ENCODE measurements around the gene KLHL18. TPM values are rescaled to one million over a fixed set of nuclear protein-coding genes. Genes with fewer than 3 reads are reported as not detected.
"Not testable (repeated sequence)": the region's sequence is repeated elsewhere in the genome, so short reads cannot be mapped to it uniquely, and the experiment has no call there.

Gene KLHL18
- total RNA-seq, 1 donor from 2014 or later: 30.2 TPM

DNA sequence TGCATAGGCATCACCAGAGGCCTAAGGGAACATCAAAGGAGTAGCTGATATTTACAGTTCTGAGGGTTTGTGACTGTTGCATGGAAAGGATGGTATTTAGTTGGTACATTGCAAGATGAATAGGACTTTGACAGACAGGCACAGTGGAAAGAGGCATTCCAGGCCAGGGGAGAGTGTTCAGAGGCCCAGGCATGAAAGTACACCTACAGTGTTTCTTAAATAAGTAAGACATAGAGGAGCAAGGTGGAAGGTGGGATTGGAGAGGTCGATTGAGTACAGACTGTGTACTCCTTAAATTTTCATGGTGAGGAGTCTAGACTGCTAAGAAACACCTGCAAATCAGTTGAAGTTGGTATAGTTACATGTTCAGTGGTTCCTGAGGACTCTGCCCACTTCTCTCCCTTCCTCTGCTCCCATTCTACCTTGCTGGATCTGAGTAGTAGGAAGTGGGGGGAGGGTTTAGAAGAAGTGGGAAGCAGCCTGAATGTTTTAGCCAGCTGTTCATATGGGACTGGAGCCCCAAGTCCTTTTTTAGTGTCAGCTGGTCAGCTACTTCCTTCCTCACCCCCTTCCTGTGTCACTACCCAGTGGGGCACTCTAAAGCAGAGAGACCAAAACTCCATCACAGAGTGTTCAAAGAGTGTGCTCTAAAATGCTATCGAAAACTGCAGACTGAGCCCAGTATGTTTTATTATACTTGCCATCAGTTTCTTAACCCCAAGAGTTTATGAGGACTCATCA, 14.0 kb downstream of the KLHL18 start:
- ATAC-seq: no peak
- intact Hi-C loops (cut with DNase I): no loop called here
- H3K4me1 ChIP-seq: peaks cover 13% of the 10 kb centered on the region
- H3K4me3 ChIP-seq: no peak overlapping the region
- no peaks in the 10 kb centered on the region for H3K9me3 ChIP-seq
- DNase-seq: no peak
- TF ChIP-seq, protein P1, sequence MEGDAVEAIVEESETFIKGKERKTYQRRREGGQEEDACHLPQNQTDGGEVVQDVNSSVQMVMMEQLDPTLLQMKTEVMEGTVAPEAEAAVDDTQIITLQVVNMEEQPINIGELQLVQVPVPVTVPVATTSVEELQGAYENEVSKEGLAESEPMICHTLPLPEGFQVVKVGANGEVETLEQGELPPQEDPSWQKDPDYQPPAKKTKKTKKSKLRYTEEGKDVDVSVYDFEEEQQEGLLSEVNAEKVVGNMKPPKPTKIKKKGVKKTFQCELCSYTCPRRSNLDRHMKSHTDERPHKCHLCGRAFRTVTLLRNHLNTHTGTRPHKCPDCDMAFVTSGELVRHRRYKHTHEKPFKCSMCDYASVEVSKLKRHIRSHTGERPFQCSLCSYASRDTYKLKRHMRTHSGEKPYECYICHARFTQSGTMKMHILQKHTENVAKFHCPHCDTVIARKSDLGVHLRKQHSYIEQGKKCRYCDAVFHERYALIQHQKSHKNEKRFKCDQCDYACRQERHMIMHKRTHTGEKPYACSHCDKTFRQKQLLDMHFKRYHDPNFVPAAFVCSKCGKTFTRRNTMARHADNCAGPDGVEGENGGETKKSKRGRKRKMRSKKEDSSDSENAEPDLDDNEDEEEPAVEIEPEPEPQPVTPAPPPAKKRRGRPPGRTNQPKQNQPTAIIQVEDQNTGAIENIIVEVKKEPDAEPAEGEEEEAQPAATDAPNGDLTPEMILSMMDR (IDR thresholded peaks at IDR 0.05): no peak
- no peaks in the 10 kb centered on the region for H3K27me3 ChIP-seq (ENCODE audit: low read depth)
- H3K36me3 ChIP-seq: peaks cover 10% of the 10 kb centered on the region
- H3K27ac ChIP-seq: no peak overlapping the region

DNA sequence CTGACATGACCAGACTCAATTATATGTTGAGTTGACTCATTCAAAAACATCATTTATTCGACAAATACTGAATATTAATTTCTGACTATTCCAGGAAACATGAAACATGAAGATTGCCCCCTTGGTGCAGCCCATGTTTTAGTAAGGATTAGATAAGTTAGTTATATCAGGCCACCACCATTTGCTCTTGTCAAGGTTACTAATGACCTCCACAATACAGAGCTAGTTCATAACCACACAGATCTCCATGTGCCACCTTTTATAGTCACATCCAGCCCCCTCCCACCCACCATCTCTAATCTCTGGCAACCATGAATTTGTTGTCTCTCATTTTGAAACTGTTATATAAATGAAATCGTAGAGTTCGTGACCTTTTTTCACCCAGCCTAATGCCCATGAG, 15.7 kb downstream of the KLHL18 start:
- ATAC-seq (no peak), DNase-seq (no peak)
- intact Hi-C loops (cut with DNase I): no loop called here
- Histone ChIP-seq H3K4me3 (no peak overlapping the region), H3K27ac (no peak overlapping the region), H3K9me3 (no peaks in the 10 kb centered on the region), H3K4me1 (peaks cover 13% of the 10 kb centered on the region), H3K36me3 (peaks cover 27% of the 10 kb centered on the region), H3K27me3 (ENCODE audit: low read depth) (no peaks in the 10 kb centered on the region)
- TF ChIP-seq, protein P1 (IDR thresholded peaks at IDR 0.05): no peak

DNA sequence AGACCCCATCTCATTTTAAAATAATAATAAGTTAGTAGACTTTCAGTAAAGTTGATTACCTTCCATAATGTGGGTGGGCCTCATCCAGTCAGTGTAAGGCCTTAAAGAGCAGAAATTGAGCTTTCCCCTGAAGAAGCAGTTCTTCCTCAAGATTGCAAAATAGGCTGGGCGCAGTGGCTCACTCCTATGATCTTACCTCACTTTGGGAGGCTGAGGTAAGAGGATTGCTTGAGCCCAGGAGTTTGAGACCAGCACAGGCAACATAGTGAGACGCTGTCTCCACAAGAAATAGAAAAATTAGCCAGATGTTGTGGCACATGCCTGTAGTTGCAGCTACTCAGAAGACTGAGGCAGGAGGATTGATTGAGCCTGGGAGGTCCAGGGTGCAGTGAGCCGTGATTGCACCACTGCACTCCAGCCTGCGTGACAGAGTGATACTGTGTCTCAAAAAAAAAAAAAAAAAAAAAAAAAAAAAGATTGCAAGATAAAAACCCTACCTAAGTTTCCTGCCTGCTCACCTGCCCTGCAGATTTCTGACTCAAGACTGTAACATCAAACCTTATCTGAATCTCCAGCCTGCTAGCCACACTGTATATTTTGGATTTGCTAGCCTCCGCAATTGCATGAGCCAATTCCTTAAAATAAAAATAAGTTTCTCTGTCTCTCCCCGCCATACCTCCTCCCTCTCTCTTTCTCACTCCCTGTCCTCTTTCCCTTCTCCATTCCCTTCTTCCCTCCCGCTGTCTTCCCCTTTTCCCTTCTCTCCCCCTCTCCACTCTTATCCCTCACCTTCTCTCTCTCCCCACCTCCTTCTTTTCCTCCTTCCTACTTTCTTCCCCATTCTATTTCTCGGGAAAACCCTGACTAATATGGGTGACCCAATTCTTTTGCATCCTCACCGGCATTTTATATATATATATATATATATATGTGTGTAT, 16.9 kb downstream of the KLHL18 start:
- Histone ChIP-seq H3K9me3 (no peaks in the 10 kb centered on the region), H3K36me3 (peaks cover 28% of the 10 kb centered on the region), H3K27ac (no peak overlapping the region), H3K4me1 (peaks cover 13% of the 10 kb centered on the region), H3K27me3 (ENCODE audit: low read depth) (no peaks in the 10 kb centered on the region), H3K4me3 (no peak overlapping the region)
- ATAC-seq (no peak), DNase-seq (no peak)
- intact Hi-C loops (cut with DNase I): no loop called here
- TF ChIP-seq, protein P1 (IDR thresholded peaks at IDR 0.05): no peak

DNA sequence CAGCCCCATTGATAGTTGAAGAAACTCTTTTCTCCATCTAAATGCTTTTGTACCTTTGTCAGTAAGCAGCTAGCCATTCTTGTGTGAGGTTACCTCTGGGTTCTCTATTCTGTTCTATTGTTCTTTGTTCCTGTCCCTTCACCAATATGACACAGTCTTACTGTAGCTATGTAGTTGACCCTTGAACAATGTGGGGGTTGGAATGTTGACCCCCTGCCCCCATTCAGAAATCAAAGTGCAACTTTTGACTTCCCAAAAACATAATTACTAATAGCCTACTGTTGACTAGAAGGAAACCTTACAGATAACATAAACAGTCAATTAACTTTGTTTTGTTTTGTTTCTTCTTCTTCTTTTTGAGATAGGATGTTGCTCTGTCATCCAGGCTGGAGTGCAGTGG, 18.7 kb downstream of the KLHL18 start:
- Histone ChIP-seq H3K9me3 (no peaks in the 10 kb centered on the region), H3K36me3 (peaks cover 28% of the 10 kb centered on the region), H3K27me3 (ENCODE audit: low read depth) (no peaks in the 10 kb centered on the region), H3K4me3 (no peak overlapping the region), H3K27ac (no peak overlapping the region), H3K4me1 (peaks cover 7% of the 10 kb centered on the region)
- TF ChIP-seq, protein P1 (IDR thresholded peaks at IDR 0.05): no peak
- ATAC-seq (no peak), DNase-seq (no peak)
- intact Hi-C loops (cut with DNase I): no loop called here

DNA sequence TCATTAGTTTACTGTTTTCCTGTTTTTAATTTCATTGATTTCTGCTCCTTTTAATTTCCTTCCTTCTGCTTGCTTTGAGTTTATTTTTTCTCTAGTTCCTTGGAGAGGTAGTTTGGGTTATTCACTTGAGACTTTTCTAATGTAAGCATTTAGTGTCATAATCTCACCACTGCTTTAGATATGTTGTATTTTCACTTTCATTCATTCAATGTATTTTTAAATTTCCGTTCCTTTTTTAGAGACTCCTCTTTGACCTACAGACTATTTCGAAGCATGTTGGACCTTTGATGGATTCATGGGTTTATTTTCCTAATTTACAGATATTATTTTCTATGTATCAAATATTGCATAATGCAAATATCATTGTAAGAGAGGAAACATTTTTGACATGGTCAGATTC, 23.3 kb downstream of the KLHL18 start:
- no peak for ATAC-seq
- no peaks in the 10 kb centered on the region for H3K4me1 ChIP-seq
- TF ChIP-seq, protein P1 (IDR thresholded peaks at IDR 0.05): no peak
- H3K4me3 ChIP-seq: no peak overlapping the region
- no peak for DNase-seq
- intact Hi-C loops (cut with DNase I): no loop called here
- no peaks in the 10 kb centered on the region for H3K9me3 ChIP-seq
- H3K27me3 ChIP-seq (ENCODE audit: low read depth): no peaks in the 10 kb centered on the region
- H3K36me3 ChIP-seq: peaks cover 32% of the 10 kb centered on the region
- no peak overlapping the region for H3K27ac ChIP-seq

DNA sequence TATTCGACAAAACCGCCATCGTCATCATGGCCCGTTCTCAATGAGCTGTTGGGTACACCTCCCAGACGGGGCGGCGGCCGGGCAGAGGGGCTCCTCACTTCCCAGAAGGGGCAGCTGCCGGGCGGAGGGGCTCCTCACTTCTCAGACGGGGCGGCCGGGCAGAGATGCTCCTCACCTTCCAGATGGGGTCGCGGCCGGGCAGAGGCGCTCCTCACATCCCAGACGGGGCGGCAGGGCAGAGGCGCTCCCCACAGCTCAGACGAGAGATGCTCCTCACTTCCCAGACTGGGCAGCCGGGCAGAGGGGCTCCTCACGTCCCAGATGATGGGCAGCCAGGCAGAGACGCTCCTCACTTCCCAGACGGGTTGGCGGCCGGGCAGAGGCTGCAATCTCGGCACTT, 26.5 kb downstream of the KLHL18 start:
- DNase-seq; H3K36me3 ChIP-seq; ATAC-seq; H3K27me3 ChIP-seq (ENCODE audit: low read depth); H3K9me3 ChIP-seq; H3K27ac ChIP-seq; intact Hi-C loops (cut with DNase I); H3K4me3 ChIP-seq: not testable (repeated sequence)
- H3K4me1 ChIP-seq: peaks cover 19% of the 10 kb centered on the region
